ENCODE measurements around the gene PCSK2.
A peak's percentile ranks its signal among the peaks of the same experiment; 100 is the strongest.

Gene PCSK2

DNA sequence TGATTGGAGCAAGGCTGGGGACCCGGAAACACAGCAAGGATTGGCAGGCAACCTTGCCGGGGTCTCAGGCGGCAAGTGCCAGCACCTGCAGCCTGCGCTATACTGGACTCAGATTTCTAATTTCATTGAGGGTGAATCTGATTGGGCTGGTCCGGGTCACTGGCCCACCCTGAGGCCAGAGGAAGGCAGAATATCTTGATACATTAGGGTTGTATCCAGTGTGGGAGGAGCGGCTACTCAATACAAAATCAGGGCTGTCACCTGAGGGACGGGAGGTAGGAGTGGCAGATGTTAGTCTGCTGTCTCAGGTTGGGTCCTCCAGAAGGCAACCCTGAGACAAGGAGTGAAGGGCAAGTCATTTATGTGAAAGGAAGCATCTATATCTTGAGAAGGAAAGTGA lies 263.7 kb downstream of the PCSK2 start:
- DNase-seq, result peak; percentile 17

DNA sequence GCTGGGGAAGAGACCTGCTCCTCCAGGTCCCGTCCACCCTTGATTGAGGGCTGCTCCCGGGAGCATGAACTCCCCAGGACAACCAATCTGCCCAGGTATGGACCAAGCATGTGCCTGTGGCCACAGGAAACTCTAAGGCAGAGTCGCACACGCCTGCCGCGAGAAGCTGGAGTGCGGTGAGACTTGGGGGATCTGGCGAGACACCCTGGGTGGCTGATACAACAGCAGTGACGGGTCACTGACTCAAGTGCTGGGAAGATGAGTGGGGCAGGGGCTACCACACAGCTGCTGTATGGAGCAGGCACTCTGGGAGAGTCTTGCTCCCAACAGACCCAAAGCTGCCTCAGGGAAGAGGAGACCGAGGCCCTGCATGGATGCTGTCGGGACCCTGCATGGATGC lies 264.2 kb downstream of the PCSK2 start:
- DNase-seq, result peak; percentile 42

DNA sequence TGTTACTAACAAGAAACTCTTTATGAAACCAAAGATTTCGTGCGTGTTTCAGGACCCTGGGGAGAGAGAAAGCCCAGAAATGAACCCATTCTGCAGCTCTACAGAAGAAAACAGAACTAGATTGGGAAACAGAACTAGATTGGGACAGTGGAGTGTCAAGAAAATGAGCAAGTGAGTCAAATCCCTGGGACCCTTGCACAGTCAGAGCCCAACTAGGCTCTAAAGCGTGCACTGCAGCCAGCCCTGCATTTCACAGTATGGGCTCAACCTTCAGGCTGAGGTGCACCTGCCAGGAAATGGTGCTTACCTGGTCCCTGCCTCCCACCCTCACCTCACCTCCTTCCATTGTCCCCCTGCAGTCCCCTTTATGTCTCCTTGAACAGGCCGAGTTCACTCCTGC lies 264.6 kb downstream of the PCSK2 start:
- DNase-seq, result no peak

DNA sequence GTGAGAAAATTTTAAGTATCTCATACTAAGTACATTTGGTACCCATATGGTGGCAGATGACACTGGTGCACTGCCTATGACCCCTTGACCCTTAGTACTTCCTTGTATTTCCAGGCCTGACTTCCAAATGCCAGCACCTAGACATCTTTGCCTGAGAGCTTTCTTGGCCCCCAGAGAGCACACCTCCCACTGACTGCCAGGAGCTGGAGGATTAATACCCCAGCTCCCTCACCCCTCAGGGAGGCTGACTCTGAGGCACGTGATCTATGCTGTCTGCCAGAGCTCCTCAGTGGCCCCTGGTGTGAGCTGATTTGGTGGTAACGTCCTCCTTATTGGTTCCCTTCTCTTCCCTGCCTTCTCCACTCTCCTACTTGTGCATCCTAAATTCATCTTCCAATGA lies 266.3 kb downstream of the PCSK2 start:
- DNase-seq, result peak; percentile 33

DNA sequence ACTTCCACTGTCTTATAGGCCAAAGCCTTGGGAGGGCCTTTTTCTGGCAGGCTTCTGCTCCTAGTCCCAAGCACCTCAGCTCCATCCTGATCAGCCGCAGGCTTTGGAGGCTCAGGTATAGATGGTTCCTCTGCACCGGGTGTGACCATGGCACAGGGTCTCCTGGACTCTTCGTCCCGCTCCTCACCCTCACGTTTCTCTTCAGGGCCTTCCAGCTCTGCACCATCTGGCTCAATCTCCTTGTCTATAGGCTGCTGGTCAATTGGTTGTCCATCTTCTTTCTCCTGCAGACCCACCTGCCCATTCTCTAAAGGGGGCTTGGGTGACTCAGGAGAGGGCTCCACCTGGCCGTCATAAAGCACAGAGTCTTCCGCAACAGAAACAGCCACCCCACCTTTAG lies 267.4 kb downstream of the PCSK2 start:
- DNase-seq, result peak; percentile 24

DNA sequence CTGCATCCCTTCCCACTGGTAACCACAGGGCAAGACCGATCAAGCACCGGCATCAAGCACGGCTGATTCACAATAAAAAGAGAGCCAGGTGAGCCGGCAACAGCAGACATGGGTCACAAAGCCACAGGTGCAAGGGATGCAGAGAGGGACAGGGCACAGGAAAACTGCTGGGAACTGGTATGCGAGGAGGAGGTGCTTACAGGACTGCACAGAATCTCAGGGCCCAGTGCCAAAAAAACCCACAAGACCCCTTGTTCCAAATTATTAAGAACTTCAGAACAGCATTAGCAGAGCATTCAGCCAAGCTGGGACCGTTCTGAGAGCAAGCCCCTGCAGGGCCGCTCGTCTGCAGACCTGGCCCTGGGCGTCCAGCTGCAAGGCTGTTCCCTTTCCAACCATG lies 269.0 kb downstream of the PCSK2 start:
- DNase-seq, result peak; percentile 28

DNA sequence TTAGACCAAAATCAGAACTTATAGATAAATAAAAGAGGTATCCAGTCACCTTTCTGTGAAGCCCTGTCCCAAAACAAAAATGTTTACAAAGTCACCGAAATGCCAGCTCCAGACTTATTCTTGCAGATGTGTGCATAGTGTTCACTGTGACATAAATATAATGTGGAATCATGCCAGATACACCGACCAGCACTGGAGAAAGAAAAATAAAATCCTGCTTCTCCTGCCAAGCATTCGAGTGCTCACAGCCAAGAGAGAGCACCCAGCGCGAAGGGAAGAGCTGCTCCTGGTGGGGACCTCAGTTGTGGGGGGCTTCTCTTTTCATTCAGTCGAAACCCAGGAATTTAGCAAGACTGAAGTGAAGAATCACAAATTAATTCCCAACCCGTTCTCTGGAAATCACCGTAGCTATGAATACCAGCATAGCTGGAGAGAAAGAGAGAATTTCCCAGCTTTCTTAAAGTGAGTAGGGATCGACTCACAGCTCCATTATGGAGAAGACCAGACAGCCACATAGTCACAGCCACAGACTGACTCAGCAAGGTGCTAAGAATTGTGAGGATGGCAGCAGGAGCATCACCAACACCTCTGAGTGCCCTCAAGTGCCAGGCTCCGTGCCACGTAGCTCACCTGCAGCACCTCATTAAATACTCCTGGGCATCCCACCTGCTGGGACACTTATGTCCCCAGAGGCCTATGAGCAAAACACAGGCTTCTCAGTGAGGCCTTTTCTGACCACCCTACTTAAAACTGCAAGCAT lies 271.2 kb downstream of the PCSK2 start:
- peak; percentile 13 for DNase-seq

DNA sequence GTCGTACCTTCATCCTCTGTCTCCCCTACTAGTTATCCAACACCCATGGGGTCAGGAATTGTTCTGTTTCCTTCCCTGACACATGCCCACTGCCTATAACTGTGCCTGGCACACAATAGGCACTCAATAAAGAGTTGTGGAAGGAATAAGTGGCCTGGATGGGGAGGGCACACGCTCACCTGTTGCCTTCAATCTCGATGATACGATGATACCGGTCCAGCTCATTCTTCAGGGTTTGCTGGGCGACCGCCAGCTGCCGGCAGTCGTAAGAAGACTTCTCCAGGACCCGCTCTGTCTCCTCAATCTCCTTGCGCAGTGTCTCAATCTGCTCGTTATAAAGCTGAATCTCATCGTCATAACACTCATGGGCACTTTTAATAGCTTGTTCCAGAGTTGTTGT lies 271.8 kb downstream of the PCSK2 start:
- DNase-seq, result no peak

DNA sequence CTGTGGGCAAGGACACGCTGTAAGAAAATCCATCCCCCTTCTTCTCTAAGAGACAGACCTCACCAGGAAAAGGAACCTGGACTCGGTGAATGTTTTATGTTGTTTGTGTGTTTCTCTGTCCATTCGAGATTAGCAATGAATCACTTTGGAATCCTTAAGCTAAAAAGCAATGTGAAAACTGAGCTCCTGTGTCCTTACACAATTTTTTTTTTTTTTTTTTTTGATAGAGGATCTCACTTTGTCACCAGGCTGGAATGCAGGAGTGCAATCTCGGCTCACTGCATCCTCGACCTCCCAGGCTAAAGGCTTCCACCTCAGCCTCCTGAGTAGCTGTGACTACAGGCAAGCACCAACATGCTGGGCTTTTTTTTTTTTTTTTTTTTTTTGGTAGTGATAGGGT lies 272.2 kb downstream of the PCSK2 start:
- DNase-seq, result no peak

DNA sequence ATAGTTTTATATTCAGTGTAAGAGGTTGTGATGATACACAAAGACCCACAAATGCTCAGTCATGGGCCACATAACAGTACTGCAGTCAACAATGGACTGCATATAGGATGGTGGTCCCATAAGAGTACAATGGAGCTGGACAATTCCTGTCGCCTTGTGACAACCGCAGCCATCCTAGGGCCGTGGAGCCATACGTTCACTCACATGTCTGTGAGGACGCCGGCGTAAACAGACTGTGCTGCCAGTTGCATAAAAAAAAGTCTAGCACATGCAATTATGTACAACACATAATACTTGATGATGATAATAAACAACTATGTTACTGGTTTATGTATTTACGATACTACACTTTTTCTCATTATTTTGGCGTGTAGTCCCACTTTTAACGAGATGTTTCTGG lies 273.4 kb downstream of the PCSK2 start:
- peak; percentile 13 for DNase-seq

DNA sequence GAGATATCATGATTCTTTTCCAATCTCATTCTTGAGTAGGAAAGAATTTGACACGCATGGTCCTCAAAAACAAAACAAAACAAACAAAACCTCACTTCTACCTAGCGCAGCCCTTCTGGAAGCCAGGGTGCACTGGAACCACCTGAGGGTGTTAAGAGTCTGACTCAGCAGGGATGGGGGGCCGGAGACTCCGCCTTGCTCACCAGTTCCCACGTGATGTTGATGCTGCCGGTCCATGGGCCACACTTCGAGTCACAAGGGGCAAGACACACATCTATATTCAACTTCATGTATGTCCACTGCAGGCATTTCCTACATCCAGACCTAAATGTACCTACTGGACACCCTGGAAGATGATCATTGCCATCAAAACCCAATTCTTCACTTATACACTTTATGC lies 274.0 kb downstream of the PCSK2 start:
- peak; percentile 26 for DNase-seq

DNA sequence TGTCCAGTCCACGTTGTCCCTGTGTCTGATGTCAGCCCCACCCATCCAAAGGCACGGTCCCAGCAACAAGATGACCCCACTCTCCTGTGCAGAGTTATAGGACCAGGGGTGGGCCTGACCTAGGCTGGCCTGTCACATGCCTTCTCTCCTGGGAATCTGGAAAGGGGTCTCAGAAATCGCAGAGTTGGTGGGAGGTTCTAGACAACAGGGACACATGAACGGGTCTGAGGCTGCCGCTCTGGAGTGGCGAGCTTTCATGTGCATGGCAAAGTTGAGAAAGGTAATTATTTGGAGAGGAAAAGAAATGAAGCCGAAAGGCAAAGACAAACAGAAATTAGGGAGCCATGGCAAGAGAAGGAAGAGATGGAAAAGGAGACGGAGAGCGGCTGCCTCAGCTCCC lies 274.9 kb downstream of the PCSK2 start:
- DNase-seq, result peak; percentile 40

DNA sequence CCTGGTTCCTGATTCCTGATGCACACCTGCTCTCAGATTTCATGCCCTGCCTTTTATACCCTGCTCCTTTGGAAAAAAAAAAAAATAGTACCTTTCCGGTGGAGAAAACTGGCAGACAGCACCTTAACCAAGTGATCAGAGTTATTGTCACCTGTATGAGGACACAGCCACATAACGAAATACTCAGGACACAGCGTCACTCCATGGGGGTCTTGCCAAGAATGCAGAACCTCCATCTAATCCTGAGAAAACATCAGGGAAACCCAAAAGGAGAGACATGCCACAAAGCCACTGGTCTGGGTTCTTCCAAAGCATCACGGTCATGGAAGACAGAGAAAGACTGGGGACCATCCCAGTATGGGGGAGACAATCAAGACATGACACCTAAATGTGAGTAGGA lies 275.3 kb downstream of the PCSK2 start:
- DNase-seq, result peak; percentile 24

DNA sequence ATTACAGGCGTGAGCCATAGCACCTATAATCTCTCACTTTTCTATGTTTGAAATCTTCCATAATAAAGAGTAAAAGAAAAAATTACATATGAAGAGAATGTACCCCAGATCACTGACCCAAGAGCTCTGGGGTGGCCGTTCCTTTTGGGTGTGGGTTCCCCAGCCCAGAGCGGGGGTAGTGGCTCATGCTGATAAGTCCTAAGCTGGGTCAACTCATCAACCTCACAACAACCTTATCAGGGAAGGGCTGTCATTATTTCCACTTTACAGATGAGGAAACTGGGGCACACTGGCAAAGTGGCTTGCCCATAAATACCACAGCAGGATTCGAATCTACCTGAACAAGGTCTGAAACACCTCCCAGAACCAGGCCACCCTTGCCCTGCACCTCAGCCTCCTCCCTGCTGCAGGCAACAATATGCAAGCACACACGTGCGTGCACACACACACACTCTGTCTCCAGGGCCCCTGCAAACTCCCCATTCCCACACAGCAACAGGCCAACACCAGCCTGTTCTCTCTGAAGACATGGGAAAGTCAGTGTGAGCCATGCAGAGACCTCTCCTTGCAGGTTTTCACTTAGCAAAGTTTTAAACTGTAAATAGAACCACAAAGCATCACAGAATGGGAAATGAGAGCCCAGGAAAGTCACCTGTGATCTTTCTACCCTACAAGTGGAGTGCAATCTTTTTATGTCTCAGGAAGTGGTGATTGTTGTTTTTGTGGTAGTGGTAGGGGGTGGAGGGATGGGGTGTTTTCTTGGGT lies 276.6 kb downstream of the PCSK2 start:
- DNase-seq, result no peak

DNA sequence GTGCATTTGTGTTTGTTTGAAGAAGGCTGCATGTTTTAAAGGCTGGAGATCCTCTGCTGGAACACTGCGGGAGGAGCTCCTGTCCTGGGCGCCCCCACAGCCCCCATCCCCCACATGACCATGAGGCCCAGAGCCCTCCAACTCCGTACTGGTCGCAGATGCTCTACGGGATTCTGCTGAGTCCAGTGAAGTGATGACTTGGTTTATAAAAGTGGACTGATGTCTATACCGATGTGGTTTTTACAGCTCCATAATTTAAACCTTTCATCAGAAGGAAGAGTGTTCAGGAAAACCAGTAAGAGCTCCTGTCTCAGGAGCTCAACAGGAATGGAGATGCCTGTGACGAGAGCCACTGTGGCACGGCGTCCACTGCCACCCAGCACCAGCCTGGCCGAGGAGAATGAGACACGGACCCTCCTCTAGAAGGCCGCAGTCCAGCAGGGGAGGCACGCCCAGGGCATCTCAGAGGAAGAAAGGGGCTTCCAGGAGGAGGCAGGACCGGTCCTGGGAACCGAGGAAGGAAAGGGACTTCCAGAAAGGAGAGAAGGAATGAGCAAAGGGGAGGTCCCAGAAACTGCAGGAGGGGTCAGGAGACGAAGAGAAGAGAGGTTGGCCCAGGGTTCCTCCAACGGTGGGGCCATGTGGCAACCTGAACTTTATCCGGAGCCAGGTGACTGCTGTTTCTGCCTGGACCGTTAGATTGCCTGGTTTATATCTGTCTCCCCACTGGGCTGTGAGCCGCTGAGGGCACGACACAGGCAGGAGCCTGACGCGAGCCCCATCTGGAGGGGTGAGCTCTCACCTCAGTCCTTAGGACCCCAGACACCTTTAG lies 277.4 kb downstream of the PCSK2 start:
- DNase-seq, result peak; percentile 72

DNA sequence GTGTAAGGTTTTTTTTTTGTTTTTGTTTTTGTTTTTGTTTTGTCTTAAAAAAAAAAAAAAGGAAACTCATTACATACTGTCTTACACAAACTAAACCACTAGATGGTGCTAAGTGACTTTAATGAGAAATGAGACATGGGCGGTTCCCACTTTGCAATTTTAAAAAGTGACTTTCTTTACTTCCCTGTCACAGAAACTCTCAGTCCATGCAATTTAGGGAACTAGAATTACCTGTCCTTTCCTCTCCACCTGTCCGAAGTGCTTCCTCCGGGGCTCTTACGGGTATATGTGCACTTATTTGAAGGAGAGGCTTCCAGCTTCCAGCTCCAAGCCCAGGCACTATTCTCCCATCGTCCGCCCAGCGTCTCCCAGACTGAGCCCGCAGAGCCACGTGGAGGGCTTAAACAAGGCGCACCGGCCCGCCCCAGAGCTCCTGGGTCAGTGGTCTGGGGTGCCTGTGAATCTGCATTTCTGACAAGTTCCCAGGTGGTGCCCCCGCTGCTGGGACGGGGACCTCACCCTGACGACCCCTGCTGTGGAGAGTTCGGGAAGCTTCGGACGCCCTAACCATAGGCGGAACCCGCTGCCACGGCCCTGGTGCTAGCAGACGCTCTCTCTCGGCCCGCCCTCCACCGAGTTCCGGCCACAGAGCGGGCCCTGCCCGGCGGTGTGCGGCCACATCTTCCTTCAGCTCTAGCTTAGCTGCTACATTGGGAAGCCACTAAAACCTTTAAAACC lies 278.2 kb downstream of the PCSK2 start:
- peak; percentile 77 for DNase-seq

DNA sequence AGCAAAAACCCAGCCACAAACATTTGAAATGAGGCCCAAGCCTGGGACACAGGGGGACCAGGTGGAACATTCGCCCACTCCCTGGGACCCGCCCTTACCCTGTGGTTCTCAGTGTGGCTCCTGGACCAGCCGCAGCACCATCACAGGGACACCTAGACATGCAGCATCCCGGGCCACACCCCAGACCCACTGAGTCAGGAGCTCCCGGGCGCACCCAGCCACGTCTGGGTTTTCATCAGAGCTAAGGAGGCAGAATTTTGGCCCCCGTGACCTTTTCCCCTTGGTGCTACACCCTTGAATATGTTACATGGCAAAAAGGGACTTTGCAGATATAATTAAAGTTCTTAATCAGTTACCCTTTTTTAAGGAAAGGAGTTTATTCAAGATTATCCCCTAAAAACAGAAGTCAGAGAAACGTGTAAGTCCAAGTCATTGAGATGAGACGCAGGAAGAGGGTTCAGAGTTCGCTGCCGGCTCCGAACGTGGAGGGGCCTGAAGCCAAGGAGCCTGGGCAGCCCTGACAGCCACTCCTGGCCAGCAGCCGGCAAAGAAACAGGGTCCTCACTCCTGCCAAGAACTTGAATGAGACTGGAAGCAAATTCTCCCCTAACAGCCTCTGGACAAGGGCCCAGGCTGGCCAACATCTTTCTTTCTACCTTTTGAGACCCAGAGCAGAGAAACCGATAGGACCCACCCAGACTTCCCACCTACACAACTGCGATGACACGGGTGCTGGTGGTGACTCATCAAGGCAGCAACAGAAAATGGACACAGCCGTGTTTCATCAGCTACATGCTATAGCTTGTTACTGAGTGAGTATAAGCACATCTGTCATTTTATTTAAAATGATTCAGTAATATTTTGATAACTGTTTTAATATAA lies 279.0 kb downstream of the PCSK2 start:
- DNase-seq, result peak; percentile 80

DNA sequence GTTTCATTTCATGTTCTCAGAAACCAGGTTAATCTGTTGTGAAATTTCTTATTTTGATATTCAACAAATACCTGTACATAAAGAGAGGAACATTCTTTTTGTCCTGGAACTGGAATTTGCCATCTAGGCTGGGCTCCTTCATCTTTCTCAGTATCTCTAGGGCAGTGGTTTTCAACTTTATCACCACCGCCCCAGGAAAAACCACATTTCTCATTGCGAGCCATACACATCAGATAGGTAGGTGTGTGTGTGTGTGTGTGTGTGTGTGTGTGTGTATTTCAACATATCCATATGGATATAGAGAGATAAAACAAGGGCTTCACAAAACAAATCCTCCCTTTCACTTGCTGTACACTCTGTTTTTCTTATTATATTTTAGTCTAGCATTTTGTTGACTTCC lies 280.2 kb downstream of the PCSK2 start:
- DNase-seq, result no peak

DNA sequence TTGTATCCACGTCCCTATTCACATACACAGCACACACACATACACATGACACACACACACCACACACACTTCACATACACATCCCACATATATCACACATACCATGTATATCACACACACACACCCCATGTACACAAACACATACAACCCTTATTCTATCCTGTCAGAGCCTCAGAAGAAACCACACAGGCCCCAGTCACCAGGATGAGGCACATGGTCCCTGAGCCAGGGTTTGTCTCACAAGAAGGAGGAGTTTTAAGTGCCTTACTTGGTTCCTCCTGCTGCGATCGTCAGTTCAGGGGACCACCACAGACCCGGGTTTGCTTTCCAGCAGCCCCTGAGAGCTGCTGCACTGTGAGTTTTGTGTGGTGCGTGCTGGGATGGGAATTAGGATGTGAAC lies 280.7 kb downstream of the PCSK2 start:
- DNase-seq, result no peak

DNA sequence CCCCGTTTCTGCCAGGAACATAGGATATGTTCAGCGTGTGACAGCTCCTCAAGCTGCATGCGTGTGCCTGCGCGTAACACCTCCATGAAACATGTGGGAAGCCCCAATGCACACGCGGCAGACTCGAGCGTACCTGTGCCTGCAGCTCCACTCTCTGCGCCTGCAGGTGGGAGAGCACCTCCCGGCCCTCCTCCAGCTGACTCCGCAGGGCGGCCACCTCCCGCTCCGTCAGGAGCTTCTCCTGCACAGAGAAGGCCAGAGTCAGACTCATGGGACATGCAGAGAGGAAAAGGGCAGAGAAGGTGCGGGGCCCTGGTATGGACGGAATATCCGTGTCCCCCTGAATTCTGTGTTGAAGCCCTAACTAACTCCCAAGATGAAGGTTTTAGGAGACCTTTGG lies 281.9 kb downstream of the PCSK2 start:
- DNase-seq, result no peak

DNA sequence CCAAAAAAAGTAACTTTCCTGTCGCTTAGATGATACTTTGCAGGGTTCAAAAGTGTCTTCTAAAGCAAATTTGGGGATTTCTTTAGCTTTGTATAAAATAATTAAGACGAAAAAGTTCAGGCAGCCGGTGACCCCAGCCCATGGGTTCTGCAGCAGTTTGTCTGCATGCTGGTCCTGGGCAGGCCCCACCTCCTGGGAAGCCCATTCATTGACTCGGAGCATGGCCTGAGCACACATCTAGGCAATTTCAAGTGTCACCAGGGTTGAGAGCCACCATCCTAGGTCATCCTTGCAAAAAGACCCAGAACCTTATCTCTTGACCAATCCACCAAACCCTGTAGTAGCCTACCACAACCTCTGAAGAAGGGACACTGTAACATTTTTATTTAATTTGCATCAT lies 283.7 kb downstream of the PCSK2 start:
- DNase-seq, result no peak

DNA sequence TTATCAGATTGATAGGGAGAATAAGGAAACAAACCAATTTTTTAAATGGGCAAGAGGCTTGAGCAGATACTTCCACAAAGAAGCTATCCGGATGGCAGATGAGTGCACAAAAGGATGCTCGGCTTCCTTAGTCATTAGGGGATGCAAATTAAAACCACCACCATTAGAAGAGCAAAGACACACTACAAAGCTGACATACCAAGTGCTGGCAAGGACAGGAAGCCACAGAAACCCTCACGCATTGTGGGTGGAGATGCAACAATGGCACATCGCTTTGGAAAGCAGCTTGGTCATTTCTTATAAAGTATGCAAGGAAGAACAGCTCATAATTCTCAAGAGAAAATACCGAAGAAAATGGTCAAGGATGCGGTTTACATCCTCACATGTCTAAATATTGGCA lies 284.6 kb downstream of the PCSK2 start:
- DNase-seq, result no peak

All from activated CD8-positive, alpha-beta memory T cell treated with anti-CD3 and anti-CD28 coated beads for 24 hours (primary cell).